H54 (cell line): ENCODE results near the gene TDRD7.

Experiments
- DNase-seq: peaks from one replicate; pipeline ENCODE4 v3.0.0; 2011; ENCODE audit warnings: low spot score, mixed read lengths; ENCODE audit not compliant: insufficient read length
- FAIRE-seq: peaks from 3 replicates; lab custom pipeline; 2011; peaks lifted over from hg19 to GRCh38; lab: Jason Lieb, UNC
- POLR2A ChIP-seq: IDR thresholded peaks from 2 replicates; pipeline ENCODE4 v1.6.1; 2011; ENCODE audit warnings: low read depth, mild to moderate bottlenecking, low read length

Gene TDRD7

DNA sequence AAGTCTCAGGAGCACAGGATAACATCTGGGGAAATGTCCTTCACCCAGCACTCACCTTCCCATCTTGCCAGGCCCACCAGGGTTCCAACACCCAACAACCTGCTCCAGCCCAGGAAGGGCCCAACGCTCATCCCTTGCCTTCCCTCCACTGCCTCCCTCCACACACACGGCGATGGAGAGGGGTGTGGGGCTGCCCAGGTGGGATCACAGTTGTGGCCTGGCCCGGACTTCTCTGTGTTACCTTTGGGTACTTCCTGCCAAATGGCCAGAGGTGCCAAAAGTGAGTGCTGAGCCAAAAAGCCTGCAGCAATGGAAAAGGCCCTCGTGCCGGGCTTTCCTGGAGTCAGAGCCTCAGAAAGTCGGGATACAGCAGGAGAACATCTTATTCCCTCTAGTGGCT lies 15.6 kb upstream of the TDRD7 start:
- TF ChIP-seq POLR2A, result no peak
- FAIRE-seq (no peak), DNase-seq (no peak)

DNA sequence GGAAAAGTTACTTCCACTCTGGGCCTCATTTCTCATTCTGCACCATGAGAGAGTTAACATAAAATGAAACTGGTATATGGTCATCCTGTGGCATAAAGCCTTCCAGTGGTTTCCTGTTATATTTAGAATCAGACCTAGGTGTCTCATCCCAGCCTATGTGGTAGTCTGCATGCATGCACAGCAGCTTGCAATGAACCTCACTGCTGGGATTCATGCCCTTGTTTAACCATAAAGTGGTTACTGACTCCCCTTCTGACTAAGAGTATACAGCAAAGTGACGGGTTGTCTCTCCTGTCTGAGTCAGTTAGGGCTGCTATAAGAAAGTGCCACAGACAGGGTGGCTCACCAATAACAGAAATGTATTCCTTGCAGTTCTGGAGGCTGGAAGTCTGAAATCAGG lies 14.7 kb upstream of the TDRD7 start:
- no peak for TF ChIP-seq POLR2A
- DNase-seq (peak; percentile 85), FAIRE-seq (peak; percentile 91)

DNA sequence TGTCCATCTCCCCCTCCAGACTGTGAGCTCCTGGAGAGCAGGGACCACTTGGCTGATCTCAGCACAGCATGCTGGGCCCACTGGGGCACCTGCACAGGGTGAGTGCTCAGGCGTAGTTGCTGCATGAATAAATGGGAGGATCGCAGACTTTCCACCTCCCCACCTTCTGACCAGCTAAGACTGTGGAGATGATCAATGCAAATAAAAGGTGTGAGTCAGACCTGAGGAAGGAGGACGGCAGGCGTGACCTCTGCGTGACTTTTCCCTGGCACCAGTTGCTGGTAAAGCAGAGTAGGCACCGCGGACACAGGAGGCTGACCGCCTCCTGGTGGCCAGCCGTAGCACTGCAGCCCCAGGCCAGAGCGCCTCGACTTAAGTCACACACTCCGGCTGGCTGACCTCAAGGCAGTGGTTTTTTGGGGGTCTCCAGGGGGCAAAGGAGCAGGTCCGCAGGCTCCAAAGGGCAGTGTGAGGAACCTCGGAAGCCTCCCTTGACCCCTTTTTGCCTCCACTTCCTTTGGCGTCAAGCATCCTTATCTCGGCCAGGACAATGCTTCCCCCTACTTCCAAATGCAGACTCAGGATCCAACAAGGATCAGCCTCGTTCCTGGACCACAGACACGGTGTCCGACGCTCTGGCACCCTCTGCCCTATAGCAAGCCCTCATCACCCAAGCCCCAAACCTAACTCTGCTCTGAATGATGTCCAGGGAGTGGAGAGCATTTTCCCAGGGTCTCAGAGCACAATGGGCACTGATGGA lies 12.7 kb upstream of the TDRD7 start:
- TF ChIP-seq POLR2A, result no peak
- FAIRE-seq, result peak; percentile 99

DNA sequence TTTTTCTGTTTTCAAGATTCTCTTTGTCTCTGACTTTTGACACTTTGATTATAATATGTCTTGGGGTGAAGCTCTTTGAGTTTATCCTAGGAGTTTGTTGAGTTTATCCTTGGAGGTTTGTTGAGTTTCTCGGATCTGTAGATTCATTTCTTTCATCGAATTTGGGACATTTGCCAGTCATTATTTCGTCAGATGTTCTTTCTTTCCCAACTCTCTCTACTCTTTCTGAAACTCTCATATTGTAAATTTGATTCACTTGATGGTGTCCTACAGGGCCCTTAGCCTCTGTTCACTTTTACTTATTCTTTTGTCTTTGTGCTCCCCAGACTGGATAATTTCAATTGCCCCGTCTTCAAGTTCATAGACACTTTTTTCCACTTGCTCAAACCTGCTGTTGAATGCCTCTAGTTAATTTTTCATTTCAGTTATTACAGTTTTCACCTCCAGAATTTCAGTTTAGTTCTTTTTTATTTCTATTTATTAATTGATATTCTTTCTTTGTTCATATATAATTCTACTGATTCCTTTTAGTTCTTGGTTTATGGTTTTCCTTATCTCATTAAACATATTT lies 8.1 kb upstream of the TDRD7 start:
- DNase-seq (no peak), FAIRE-seq (no peak)
- TF ChIP-seq POLR2A, result no peak

More for the DNA sequence above, 12.7 kb upstream of the TDRD7 start:
- DNase-seq, result peak; percentile 99

DNA sequence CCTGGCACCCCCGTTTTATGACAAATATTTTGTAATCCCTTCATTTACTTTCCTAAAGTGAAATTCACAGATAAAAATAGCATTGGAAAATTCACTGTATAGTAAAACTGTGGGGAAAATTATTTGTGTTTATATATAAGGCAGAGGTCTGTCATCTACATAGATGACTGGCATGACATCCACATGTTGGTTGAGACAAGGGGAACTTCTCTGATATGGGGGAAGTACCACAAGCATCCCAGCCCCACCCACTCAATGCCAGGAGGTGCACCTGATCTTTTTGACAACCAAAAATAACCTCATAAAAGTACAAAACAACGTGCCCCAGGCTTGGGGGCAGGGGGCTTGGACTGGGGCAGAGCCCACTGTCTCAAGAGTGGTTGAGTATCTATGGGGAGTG lies 6.3 kb upstream of the TDRD7 start:
- no peak for TF ChIP-seq POLR2A
- DNase-seq, result no peak
- no peak for FAIRE-seq

DNA sequence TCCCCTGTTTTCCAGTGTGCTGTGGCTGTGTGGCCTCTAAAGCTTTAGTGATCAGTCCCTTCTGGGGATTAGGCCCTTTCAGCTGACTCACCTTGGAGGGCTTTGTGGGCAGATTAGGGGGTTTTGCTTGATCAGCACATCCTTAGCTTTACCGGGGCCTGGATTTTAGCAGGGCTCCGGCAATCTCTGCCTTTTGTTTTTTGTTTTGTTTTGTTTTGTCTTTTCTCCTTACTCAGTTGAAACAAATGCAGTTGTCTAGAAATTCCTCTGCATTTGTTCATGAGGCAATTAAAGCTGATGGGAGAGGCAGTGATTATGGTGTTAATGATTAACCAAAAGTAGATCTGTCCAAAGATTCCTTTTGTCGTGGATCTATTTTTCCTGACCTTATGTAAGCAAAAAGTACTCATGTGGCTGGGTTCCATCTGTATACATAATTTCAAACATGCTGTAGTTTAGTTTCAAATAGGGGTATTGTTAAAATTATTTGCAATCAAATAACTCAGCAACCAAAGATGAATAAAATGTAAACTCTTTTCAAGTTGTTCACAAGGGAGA lies 5.2 kb upstream of the TDRD7 start:
- FAIRE-seq, result no peak
- no peak for TF ChIP-seq POLR2A
- DNase-seq, result no peak

DNA sequence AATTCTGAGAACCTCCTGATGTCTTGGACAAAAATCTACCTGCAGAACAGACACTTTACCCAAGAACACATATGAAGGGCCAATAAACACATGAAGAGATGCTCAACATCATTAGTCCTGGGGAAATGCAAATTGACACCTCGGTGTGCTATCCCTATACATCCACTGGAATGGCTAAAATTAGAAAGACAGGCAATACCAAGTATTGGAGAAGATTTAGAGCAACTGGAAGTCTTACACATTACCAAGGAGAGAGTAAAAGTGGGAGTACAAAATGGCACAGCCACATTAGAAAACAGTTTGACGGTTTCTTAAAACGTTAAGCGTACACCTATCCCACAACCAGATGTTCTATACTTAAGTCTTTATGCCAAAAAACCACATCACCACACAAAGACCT lies 3.3 kb upstream of the TDRD7 start:
- no peak for DNase-seq
- no peak for FAIRE-seq
- no peak for TF ChIP-seq POLR2A

DNA sequence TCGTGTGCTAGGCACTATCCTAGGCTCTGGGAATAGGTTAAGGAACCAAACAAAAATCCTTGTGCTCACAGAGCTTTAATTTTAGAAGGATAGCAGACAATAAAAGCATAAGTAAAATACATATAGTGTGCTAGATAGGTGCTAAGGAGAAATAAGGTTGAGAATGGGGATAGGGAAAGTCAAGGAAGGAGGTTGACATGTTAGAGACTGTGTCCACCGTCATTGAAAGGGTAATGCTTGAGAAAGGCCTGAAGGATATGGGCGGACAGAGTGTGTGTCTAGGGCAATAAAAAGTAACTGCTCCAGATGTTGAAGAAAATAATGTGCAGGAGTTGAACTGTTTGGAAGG lies 482 bp upstream of the TDRD7 start:
- no peak for FAIRE-seq
- no peak for TF ChIP-seq POLR2A
- DNase-seq, result no peak

DNA sequence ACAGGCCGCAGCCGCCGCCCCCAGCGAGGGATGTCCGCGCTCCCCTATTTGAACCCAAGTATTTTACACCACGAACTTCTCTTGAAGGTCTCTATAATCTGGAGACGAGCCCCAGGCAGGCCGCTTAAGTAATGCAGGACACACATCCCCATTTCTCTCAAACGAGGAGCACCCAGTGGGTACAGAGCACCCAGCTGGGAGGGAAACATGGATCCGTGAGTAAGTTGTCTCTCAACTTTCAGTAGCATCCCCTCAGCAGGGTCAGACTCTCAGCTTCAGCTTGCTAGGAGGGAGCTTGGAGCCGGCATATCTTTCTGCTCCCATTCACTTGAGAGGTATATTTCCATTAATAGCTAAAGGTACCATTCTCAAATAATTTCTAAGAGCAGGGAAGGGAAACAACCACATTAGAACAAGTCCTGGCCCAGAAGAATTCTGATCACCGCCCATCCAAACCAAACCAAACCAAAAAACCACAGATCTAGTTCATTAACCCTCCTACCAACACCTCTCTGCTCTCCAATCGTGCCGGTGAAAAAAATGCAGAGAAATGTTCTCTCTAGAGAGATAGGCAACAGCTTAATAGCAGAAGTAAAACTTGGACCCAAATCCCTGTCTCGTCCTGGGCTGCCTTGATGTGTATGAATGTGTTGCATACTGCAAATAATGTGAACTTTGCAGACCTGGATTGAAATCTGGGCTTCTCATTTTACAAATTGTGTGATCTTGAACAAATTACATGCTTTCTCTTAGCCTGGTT lies 910 bp downstream of the TDRD7 start:
- FAIRE-seq (peak; percentile 85), DNase-seq (peak; percentile 67)
- no peak for TF ChIP-seq POLR2A

DNA sequence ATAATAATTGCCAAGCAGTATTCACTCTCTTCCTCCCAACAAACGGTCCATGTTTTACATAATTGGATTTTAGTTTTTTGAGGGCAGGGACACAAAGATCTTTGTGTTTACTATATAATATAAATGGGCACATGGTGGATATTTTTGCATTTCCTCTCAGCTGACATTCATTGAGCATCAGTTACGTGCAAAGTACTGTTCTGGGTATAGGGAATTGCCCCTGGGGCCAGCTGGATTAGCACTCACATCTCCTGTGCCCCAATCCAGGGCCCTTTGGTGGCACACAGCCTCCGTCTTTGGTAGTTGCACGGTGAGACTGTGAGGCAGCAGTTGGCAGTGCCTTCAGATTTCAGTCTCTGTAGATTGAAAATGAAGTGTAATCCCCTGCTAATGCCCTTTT lies 1.6 kb downstream of the TDRD7 start:
- TF ChIP-seq POLR2A, result no peak
- no peak for FAIRE-seq

DNA sequence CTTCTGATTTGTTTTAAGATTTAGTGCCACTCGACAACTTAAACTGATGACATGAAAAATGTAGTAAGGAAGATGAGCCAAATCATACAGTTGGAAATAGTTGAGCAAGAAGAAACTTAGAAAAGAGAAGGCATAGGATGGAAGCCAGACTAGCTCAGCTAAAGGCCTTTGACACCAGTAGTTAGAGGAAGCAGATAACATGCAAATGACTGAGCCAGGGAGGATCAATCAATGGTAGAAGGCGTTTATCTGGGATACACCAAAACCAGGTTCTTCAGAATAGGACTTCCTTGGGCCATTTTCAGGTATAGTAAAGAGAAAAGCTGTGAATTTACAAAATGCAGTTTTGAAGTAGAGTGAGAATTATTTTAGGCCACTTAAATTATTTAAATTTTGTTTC lies 3.2 kb downstream of the TDRD7 start:
- peak; percentile 53 for FAIRE-seq
- TF ChIP-seq POLR2A, result no peak

More for the DNA sequence above, 1.6 kb downstream of the TDRD7 start:
- no peak for DNase-seq

DNA sequence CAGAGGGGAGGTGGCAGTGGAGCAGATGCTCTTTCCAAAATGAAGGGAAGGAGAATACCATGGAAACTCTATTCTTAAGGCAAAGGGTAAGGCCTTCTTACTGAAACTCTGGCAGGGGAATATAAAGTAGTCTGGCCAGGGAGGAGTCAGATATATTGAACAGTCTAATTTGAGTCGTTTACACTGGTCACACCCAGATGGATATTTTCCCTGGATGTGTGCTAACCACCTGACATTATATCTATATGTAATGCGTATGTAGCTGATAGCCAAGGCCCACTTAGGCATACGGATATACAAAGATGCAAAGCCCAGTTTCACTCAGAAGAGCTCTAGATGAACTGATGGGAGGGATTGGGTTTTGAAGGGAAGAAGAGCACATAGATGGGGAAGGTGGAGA lies 7.0 kb downstream of the TDRD7 start:
- DNase-seq, result no peak
- no peak for TF ChIP-seq POLR2A

More for the DNA sequence above, 3.2 kb downstream of the TDRD7 start:
- DNase-seq, result no peak

DNA sequence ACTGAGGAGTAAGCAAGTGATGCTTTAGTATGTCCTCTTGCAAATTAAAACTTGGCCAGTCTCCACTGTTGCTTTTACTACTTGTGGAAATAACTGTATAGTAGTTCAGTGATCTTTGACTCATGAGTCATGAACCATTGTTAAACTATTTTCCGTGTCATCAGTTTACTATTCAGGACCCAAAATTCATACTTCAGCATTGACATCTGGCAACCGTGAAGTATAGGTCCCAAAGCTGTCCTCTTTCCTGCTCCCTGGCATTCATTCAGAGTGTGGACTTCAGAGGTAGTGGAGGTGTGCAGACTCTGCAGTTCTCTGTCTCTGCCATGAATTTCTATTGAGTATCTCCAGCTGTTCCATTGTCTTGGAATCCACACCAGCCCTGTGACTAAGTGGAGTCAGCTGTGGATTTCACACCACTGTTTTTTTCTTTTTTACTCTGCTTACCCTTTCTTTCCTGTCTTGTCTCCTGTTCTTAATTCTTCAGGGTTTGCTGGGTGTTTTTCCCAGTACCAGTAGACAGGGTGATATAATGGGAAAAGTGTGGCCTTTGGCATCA lies 7.5 kb downstream of the TDRD7 start:
- TF ChIP-seq POLR2A, result no peak
- DNase-seq (peak; percentile 33), FAIRE-seq (peak; percentile 100)

More for the DNA sequence above, 7.0 kb downstream of the TDRD7 start:
- no peak for FAIRE-seq
